ENCODE measurements around the gene PTK7. TPM values are rescaled to one million over a fixed set of nuclear protein-coding genes. Genes with fewer than 3 reads are reported as not detected.

Gene PTK7
- total RNA-seq, 1 experiment from 2014 or later, result 48.1 TPM

- no peak overlapping the region for H3K27ac ChIP-seq (ENCODE audit: low read length)
- TF ChIP-seq EZH2phosphoT487 (IDR thresholded peaks at IDR 0.05; ENCODE audit: borderline replicate concordance, low read length), result no peak
- no peak for TF ChIP-seq CTCF (conservative IDR thresholded peaks at IDR 0.05; ENCODE audit: low read depth, low read length)
- TF ChIP-seq EZH2 (IDR thresholded peaks at IDR 0.05; ENCODE audit: low read length, unreplicated experiment), result no peak
- no peaks in the 10 kb centered on the region for H3K9me3 ChIP-seq (ENCODE audit: low read length)
- H3K9ac ChIP-seq (ENCODE audit: low read length), result no peak overlapping the region
- POLR2A ChIA-PET (ENCODE audit: unreplicated experiment), result interaction anchor here (0.6 to 0.7 kb wide), 4 partner anchors 10 to 186 kb away, joined by 3 to 5 read pairs (median 4); no protein-coding TSS in a partner anchor
- H3K27me3 ChIP-seq (ENCODE audit: low read length), result no peaks in the 10 kb centered on the region
- CTCF ChIA-PET, result interaction anchor here (1.0 kb wide), 1 partner anchor 95 kb away, joined by 3 read pairs; the partner anchor contains the start of gene CUL7
- peaks cover 8% of the 10 kb centered on the region for H3F3A ChIP-seq (ENCODE audit: low read length, unreplicated experiment)
- no TSS peak for BruUV-seq (replicated peaks)
- no peaks in the 10 kb centered on the region for H3K9me2 ChIP-seq (replicated peaks; ENCODE audit: low read length)
- no peak overlapping the region for H3K4me2 ChIP-seq (ENCODE audit: low read length)
- H3K4me3 ChIP-seq (ENCODE audit: low read length), result no peak overlapping the region
- no peak overlapping the region for H2AFZ ChIP-seq (ENCODE audit: low read length)
- intact Hi-C loops (cut with micrococcal nuclease), result no loop called here
- H3K4me1 ChIP-seq (ENCODE audit: insufficient read depth, low read length), result peaks cover 28% of the 10 kb centered on the region
- no peaks in the 10 kb centered on the region for H4K20me1 ChIP-seq (ENCODE audit: low read length)
- DNase-seq, result peak; percentile 17
- no peaks in the 10 kb centered on the region for H3K36me3 ChIP-seq (ENCODE audit: low read depth, low read length)
- ATAC-seq, result no peak
- no peaks in the 10 kb centered on the region for H3K79me2 ChIP-seq (ENCODE audit: low read length)
These were observed 73.2 kb downstream of the PTK7 start for GRCh38 chr6:43149265-43149664.

GRCh38 chr6:43150051-43150751, 74.1 kb downstream of the PTK7 start:
- ChIA-PET POLR2A (ENCODE audit: unreplicated experiment) (interaction anchor here (0.6 kb wide), 1 partner anchor 96 kb away, joined by 9 read pairs; the partner anchor contains the start of gene CUL7), CTCF (interaction anchor here (0.6 kb wide), 1 partner anchor 307 kb away, joined by 6 read pairs; no protein-coding TSS in a partner anchor)
- no peaks in the 10 kb centered on the region for H3K27me3 ChIP-seq (ENCODE audit: low read length)
- H3K4me3 ChIP-seq (ENCODE audit: low read length), result no peak overlapping the region; the same call in 1 of the 2 replicates
- peaks cover 19% of the 10 kb centered on the region for H3K4me1 ChIP-seq (ENCODE audit: insufficient read depth, low read length)
- no peaks in the 10 kb centered on the region for H4K20me1 ChIP-seq (ENCODE audit: low read length)
- H3K9me2 ChIP-seq (replicated peaks; ENCODE audit: low read length), result no peaks in the 10 kb centered on the region
- peaks cover 8% of the 10 kb centered on the region for H3F3A ChIP-seq (ENCODE audit: low read length, unreplicated experiment)
- TF ChIP-seq EZH2phosphoT487 (IDR thresholded peaks at IDR 0.05; ENCODE audit: borderline replicate concordance, low read length), result no peak
- no peak for TF ChIP-seq CTCF (conservative IDR thresholded peaks at IDR 0.05; ENCODE audit: low read depth, low read length)
- no peak for TF ChIP-seq EZH2 (IDR thresholded peaks at IDR 0.05; ENCODE audit: low read length, unreplicated experiment)
- BruUV-seq (replicated peaks), result no TSS peak
- H3K9ac ChIP-seq (ENCODE audit: low read length), result no peak overlapping the region
- no peaks in the 10 kb centered on the region for H3K36me3 ChIP-seq (ENCODE audit: low read depth, low read length)
- no peaks in the 10 kb centered on the region for H3K9me3 ChIP-seq (ENCODE audit: low read length)
- DNase-seq (peak; percentile 88), ATAC-seq (peak; percentile 96)
- peak overlapping the region; percentile 54 for H3K27ac ChIP-seq (ENCODE audit: low read length)
- peak overlapping the region; percentile 14; the same call in 1 of the 2 replicates for H2AFZ ChIP-seq (ENCODE audit: low read length)
- intact Hi-C loops (cut with micrococcal nuclease), result loop anchor here (2.0 kb wide), 1 partner anchor 21 kb away; the partner anchor contains the start of gene SRF
- no peaks in the 10 kb centered on the region for H3K79me2 ChIP-seq (ENCODE audit: low read length)
- H3K4me2 ChIP-seq (ENCODE audit: low read length), result peak overlapping the region; percentile 69

- no TSS peak for BruUV-seq (replicated peaks)
These were observed 83.5 kb downstream of the PTK7 start for GRCh38 chr6:43159599-43159998.

More at GRCh38 chr6:43159599-43159998, 83.5 kb downstream of the PTK7 start:
- no peaks in the 10 kb centered on the region for H3K27me3 ChIP-seq (ENCODE audit: low read length)
- intact Hi-C loops (cut with micrococcal nuclease), result no loop called here
- H3K36me3 ChIP-seq (ENCODE audit: low read depth, low read length), result no peaks in the 10 kb centered on the region
- no peaks in the 10 kb centered on the region for H3F3A ChIP-seq (ENCODE audit: low read length, unreplicated experiment)
- TF ChIP-seq EZH2phosphoT487 (IDR thresholded peaks at IDR 0.05; ENCODE audit: borderline replicate concordance, low read length) (no peak), CTCF (conservative IDR thresholded peaks at IDR 0.05; ENCODE audit: low read depth, low read length) (no peak), EZH2 (IDR thresholded peaks at IDR 0.05; ENCODE audit: low read length, unreplicated experiment) (no peak)
- no peaks in the 10 kb centered on the region for H3K9me2 ChIP-seq (replicated peaks; ENCODE audit: low read length)
- DNase-seq (no peak), ATAC-seq (no peak)
- ChIA-PET CTCF (no interaction called here), POLR2A (ENCODE audit: unreplicated experiment) (no interaction called here)
- no peak overlapping the region for H3K27ac ChIP-seq (ENCODE audit: low read length)
- H3K79me2 ChIP-seq (ENCODE audit: low read length), result no peaks in the 10 kb centered on the region
- no peaks in the 10 kb centered on the region for H4K20me1 ChIP-seq (ENCODE audit: low read length)
- H3K9ac ChIP-seq (ENCODE audit: low read length), result no peak overlapping the region
- H3K4me2 ChIP-seq (ENCODE audit: low read length), result no peak overlapping the region
- H3K9me3 ChIP-seq (ENCODE audit: low read length), result no peaks in the 10 kb centered on the region
- H3K4me3 ChIP-seq (ENCODE audit: low read length), result no peak overlapping the region
- no peak overlapping the region for H2AFZ ChIP-seq (ENCODE audit: low read length)
- no peaks in the 10 kb centered on the region for H3K4me1 ChIP-seq (ENCODE audit: insufficient read depth, low read length)
